Measurements from ENCODE around the gene UPP1. TPM values are rescaled to one million over a fixed set of nuclear protein-coding genes. Genes with fewer than 3 reads are reported as not detected.

Gene UPP1
- polyA plus RNA-seq, 4 donors, result 7.0 to 105 (median 59.1) TPM

Other genes with a start within 250 kb of the UPP1 start
- gene PKD1L1, start 140.8 kb upstream of the UPP1 start, polyA plus RNA-seq, result 1 to 10 TPM in 1 of 4 donors, under 1 TPM in 1, not detected in 2; 0.42 to 1.2 TPM
- 10 to 100 TPM in 3 of 4 donors, 1 to 10 TPM in 1; 9.5 to 21.0 (median 11.9) TPM for gene HUS1, start 109.7 kb upstream of the UPP1 start, polyA plus RNA-seq
- not detected for gene SUN3, start 60.2 kb upstream of the UPP1 start, polyA plus RNA-seq
- under 1 TPM in 2 of 4 donors, not detected in 2; 0.03 to 0.04 TPM for gene C7orf57, start 53.7 kb upstream of the UPP1 start, polyA plus RNA-seq
- under 1 TPM in 3 of 4 donors, not detected in 1; 0.16 to 0.39 (median 0.22) TPM for gene ABCA13, start 82.2 kb downstream of the UPP1 start, polyA plus RNA-seq

Measured in small intestine (tissue), 4 donors.